Measurements from ENCODE around the gene PHACTR3. TPM values are rescaled to one million over a fixed set of nuclear protein-coding genes. Genes with fewer than 3 reads are reported as not detected.

PHACTR3 gene
- total RNA-seq, 5 donors from 2014 or later (not counting 1 experiment from before 2014, with no cell fraction given), result not detected

GRCh38 chr20:59809630-59810448, 205.5 kb downstream of the PHACTR3 start:
- Histone ChIP-seq H3K27ac (ENCODE audit: low read length) (no peak overlapping the region), H3K4me3 (ENCODE audit: control insufficient read depth in 1 of 2, extremely low read depth in 1 of 2, low read length in 1 of 2) (no peak overlapping the region), H3K9me3 (no peaks in the 10 kb centered on the region), H3K4me1 (ENCODE audit: control insufficient read depth in 1 of 2, extremely low read depth in 1 of 2, insufficient read depth in 2 of 2, low read length in 2 of 2) (no peaks in the 10 kb centered on the region), H3K27me3 (replicated peaks in 1 of 2; ENCODE audit: control insufficient read depth in 2 of 2, extremely low read depth in 1 of 2, insufficient read depth in 2 of 2, low read length in 1 of 2) (peaks cover 0 to 33% of the 10 kb centered on the region in 2 experiments), H3K36me3 (ENCODE audit: control insufficient read depth in 2 of 2, extremely low read depth in 1 of 2, insufficient read depth in 1 of 2, low read length in 1 of 2) (no peaks in the 10 kb centered on the region)
- Mint-ChIP-seq H3K27ac (no peak overlapping the region), H3K9me3 (no peaks in the 10 kb centered on the region), H3K4me1 (no peaks in the 10 kb centered on the region), H3K36me3 (no peaks in the 10 kb centered on the region), H3K27me3 (peaks cover 6 to 7% of the 10 kb centered on the region in 2 donors), H3K4me3 (no peak overlapping the region)
- CTCF ChIA-PET, result no interaction called here
- WGBS (ENCODE audit: insufficient coverage), result 77% methylated on average over 1 of the region's 11 CpGs
- POLR2A ChIA-PET, result no interaction called here
- ATAC-seq (replicated peaks in 1 of 4), result no peak
- DNase-seq, result no peak

- peak in 1 of 35 experiments; percentile 13 for DNase-seq
- no peak overlapping the region for H3K4me3 ChIP-seq (ENCODE audit: control insufficient read depth in 1 of 2, extremely low read depth in 1 of 2, low read length in 1 of 2)
- no peaks in the 10 kb centered on the region for H3K36me3 ChIP-seq (ENCODE audit: control insufficient read depth in 2 of 2, extremely low read depth in 1 of 2, insufficient read depth in 1 of 2, low read length in 1 of 2)
- no peak overlapping the region for H3K27ac Mint-ChIP-seq
- WGBS (ENCODE audit: insufficient coverage), result 75% methylated on average over 9 of the region's 15 CpGs
- ChIA-PET CTCF (no interaction called here), POLR2A (no interaction called here)
- no peaks in the 10 kb centered on the region for H3K9me3 ChIP-seq
- H3K27me3 ChIP-seq (replicated peaks in 1 of 2; ENCODE audit: control insufficient read depth in 2 of 2, extremely low read depth in 1 of 2, insufficient read depth in 2 of 2, low read length in 1 of 2), result peaks cover 0 to 26% of the 10 kb centered on the region in 2 experiments
- H3K36me3 Mint-ChIP-seq, result no peaks in the 10 kb centered on the region
- H3K4me1 Mint-ChIP-seq, result no peaks in the 10 kb centered on the region
- H3K9me3 Mint-ChIP-seq, result no peaks in the 10 kb centered on the region
- H3K27me3 Mint-ChIP-seq, result no peaks in the 10 kb centered on the region
- no peaks in the 10 kb centered on the region for H3K4me1 ChIP-seq (ENCODE audit: control insufficient read depth in 1 of 2, extremely low read depth in 1 of 2, insufficient read depth in 2 of 2, low read length in 2 of 2)
- ATAC-seq (replicated peaks in 1 of 4), result no peak
- H3K4me3 Mint-ChIP-seq, result no peak overlapping the region
- H3K27ac ChIP-seq (ENCODE audit: low read length), result no peak overlapping the region
These were observed 206.3 kb downstream of the PHACTR3 start for GRCh38 chr20:59810449-59811187.

GRCh38 chr20:59811681-59812171, 207.4 kb downstream of the PHACTR3 start:
- DNase-seq (peak in 1 of 35 experiments; percentile 8), ATAC-seq (replicated peaks in 1 of 4) (no peak)
- Mint-ChIP-seq H3K4me1 (no peaks in the 10 kb centered on the region), H3K4me3 (no peak overlapping the region), H3K36me3 (no peaks in the 10 kb centered on the region), H3K27ac (no peak overlapping the region), H3K9me3 (no peaks in the 10 kb centered on the region), H3K27me3 (no peaks in the 10 kb centered on the region)
- Histone ChIP-seq H3K4me3 (ENCODE audit: control insufficient read depth in 1 of 2, extremely low read depth in 1 of 2, low read length in 1 of 2) (no peak overlapping the region), H3K27me3 (replicated peaks in 1 of 2; ENCODE audit: control insufficient read depth in 2 of 2, extremely low read depth in 1 of 2, insufficient read depth in 2 of 2, low read length in 1 of 2) (peaks cover 0 to 15% of the 10 kb centered on the region in 2 experiments), H3K9me3 (no peaks in the 10 kb centered on the region), H3K36me3 (ENCODE audit: control insufficient read depth in 2 of 2, extremely low read depth in 1 of 2, insufficient read depth in 1 of 2, low read length in 1 of 2) (no peaks in the 10 kb centered on the region), H3K27ac (ENCODE audit: low read length) (no peak overlapping the region), H3K4me1 (ENCODE audit: control insufficient read depth in 1 of 2, extremely low read depth in 1 of 2, insufficient read depth in 2 of 2, low read length in 2 of 2) (no peaks in the 10 kb centered on the region)
- ChIA-PET CTCF (no interaction called here), POLR2A (no interaction called here)
- WGBS (ENCODE audit: insufficient coverage), result 53% methylated on average over 2 of the region's 7 CpGs

- Mint-ChIP-seq H3K4me1 (no peaks in the 10 kb centered on the region), H3K9me3 (no peaks in the 10 kb centered on the region), H3K36me3 (no peaks in the 10 kb centered on the region), H3K27ac (no peak overlapping the region), H3K27me3 (no peaks in the 10 kb centered on the region), H3K4me3 (no peak overlapping the region)
- ChIA-PET POLR2A (no interaction called here), CTCF (no interaction called here)
- 75% methylated on average over 19 of the region's 23 CpGs for WGBS (ENCODE audit: insufficient coverage)
- ATAC-seq (replicated peaks in 1 of 4) (no peak), DNase-seq (peak in 1 of 35 experiments; percentile 18)
- Histone ChIP-seq H3K36me3 (ENCODE audit: control insufficient read depth in 2 of 2, extremely low read depth in 1 of 2, insufficient read depth in 1 of 2, low read length in 1 of 2) (no peaks in the 10 kb centered on the region), H3K27ac (ENCODE audit: low read length) (no peak overlapping the region), H3K4me1 (ENCODE audit: control insufficient read depth in 1 of 2, extremely low read depth in 1 of 2, insufficient read depth in 2 of 2, low read length in 2 of 2) (no peaks in the 10 kb centered on the region), H3K4me3 (ENCODE audit: control insufficient read depth in 1 of 2, extremely low read depth in 1 of 2, low read length in 1 of 2) (no peak overlapping the region), H3K9me3 (no peaks in the 10 kb centered on the region), H3K27me3 (replicated peaks in 1 of 2; ENCODE audit: control insufficient read depth in 2 of 2, extremely low read depth in 1 of 2, insufficient read depth in 2 of 2, low read length in 1 of 2) (peaks cover 0 to 15% of the 10 kb centered on the region in 2 experiments)
These were observed 208.2 kb downstream of the PHACTR3 start for GRCh38 chr20:59812286-59813125.

GRCh38 chr20:59813126-59813947, 209.0 kb downstream of the PHACTR3 start:
- peak in 1 of 35 experiments; percentile 14 for DNase-seq
- Mint-ChIP-seq H3K4me3 (no peak overlapping the region), H3K4me1 (no peaks in the 10 kb centered on the region), H3K27me3 (peaks cover 0 to 2% of the 10 kb centered on the region in 2 donors), H3K9me3 (no peaks in the 10 kb centered on the region), H3K36me3 (no peaks in the 10 kb centered on the region), H3K27ac (no peak overlapping the region)
- no peak overlapping the region for H3K4me3 ChIP-seq (ENCODE audit: control insufficient read depth in 1 of 2, extremely low read depth in 1 of 2, low read length in 1 of 2)
- H3K4me1 ChIP-seq (ENCODE audit: control insufficient read depth in 1 of 2, extremely low read depth in 1 of 2, insufficient read depth in 2 of 2, low read length in 2 of 2), result no peaks in the 10 kb centered on the region
- H3K27ac ChIP-seq (ENCODE audit: low read length), result no peak overlapping the region
- ChIA-PET POLR2A (no interaction called here), CTCF (no interaction called here)
- H3K27me3 ChIP-seq (replicated peaks in 1 of 2; ENCODE audit: control insufficient read depth in 2 of 2, extremely low read depth in 1 of 2, insufficient read depth in 2 of 2, low read length in 1 of 2), result peaks cover 0 to 13% of the 10 kb centered on the region in 2 experiments
- WGBS (ENCODE audit: insufficient coverage), result 84% methylated on average over 11 of the region's 18 CpGs
- H3K36me3 ChIP-seq (ENCODE audit: control insufficient read depth in 2 of 2, extremely low read depth in 1 of 2, insufficient read depth in 1 of 2, low read length in 1 of 2), result no peaks in the 10 kb centered on the region
- ATAC-seq (replicated peaks in 1 of 4), result no peak
- no peaks in the 10 kb centered on the region for H3K9me3 ChIP-seq
